GM03348 (cell line): ENCODE data around the gene CHRNA1.
A peak's percentile ranks its signal among the peaks of the same experiment; 100 is the strongest.
"Not testable (repeated sequence)": the region's sequence is repeated elsewhere in the genome, so short reads cannot be mapped to it uniquely, and the experiment has no call there.

Source experiments
- DNase-seq: peaks from one replicate; pipeline ENCODE4 v3.0.0; 2012; ENCODE audit warnings: low spot score

The CHRNA1 gene

GRCh38 chr2:174716785-174717184, 47.5 kb downstream of the CHRNA1 start:
- no peak for DNase-seq

- no peak for DNase-seq
Observed at GRCh38 chr2:174713686-174714085, 50.6 kb downstream of the CHRNA1 start.

DNA sequence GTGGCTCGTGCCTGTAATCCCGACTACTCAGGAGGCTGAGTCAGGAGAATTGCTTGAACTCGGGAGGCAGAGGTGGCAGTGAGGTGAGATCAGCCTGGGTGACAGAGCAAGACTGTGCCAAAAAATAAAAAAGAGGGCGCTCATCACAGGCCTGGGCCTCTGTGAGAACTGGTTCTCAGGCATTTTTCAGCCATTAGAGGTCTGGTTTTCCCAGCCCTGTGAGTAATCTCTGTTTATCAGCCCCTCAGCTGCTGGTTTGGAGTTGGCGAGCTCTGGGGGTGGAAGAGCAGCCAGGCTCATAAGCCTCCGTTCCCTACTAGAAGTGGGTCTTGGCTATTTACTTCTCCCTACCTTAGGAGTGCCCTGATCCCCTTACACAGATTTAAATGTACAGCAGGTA, 53.1 kb downstream of the CHRNA1 start:
- no peak for DNase-seq

DNA sequence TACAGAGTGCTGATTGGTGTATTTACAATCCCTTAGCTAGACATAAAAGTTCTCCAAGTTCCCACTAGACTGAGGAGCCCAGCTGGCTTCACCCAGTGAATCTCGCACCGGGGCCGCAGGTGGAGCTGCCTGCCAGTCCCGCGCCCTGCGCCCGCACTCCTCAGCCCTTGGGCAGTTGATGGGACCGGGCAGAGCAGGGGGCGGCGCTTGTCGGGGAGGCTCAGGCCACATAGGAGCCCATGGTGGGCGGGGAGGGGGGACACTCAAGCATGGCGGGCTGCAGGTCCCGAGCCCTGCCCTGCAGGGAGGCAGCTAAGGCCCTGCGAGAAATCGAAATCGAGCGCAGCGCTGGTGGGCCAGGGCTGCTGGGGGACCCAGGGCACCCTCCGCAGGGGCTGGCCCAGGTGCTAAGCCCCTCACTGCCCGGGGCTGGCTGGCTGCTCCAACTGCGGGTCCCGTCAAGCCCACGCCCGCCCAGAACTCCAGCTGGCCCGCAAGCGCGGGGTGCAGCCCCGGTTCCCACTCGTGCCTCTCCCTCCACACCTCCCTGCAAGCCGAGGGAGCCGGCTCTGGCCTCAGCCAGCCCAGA, 54.8 kb downstream of the CHRNA1 start:
- not testable (repeated sequence) for DNase-seq

DNA sequence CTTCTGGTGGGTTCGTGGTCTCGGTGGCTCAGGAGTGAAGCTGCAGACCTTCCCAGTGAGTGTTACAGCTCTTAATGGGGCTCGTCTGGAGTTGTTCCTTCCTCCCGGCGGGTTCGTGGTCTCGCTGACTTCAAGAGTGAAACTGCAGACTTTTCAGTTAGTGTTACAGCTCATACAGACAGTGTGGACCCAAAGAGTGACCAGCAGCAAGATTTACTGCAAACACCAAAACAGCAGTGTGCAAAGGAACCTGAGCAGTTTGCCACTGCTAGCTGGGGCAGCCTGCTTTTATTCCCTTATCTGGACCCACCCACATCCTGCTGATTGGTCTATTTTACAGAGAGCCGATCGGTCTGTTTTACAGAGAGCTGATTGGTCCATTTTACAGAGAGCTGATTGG, 55.6 kb downstream of the CHRNA1 start:
- DNase-seq, result no peak

DNA sequence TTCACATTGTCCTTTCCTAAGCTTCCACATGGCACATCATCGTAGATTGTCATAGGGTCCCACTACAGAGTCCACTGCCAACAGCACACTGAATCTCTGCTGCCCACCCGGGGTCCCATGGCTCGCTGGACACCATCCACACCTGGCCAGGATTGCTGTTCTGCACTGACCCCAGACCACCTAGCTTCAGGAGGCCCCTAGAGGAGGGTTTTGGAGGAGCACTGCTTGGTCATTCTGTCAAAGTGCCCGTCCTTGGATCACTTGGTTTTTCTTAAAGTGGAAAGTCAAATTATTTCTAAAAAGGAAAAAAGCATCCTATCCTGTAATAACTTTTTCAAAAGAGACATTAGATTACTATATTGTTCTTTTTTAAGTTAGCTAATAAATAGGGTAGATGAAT, 59.0 kb downstream of the CHRNA1 start:
- no peak for DNase-seq

GRCh38 chr2:174704642-174705041, 59.6 kb downstream of the CHRNA1 start:
- no peak for DNase-seq

- no peak for DNase-seq
Observed at GRCh38 chr2:174704061-174704460, 60.2 kb downstream of the CHRNA1 start.

GRCh38 chr2:174703430-174703829, 60.8 kb downstream of the CHRNA1 start:
- no peak for DNase-seq

DNA sequence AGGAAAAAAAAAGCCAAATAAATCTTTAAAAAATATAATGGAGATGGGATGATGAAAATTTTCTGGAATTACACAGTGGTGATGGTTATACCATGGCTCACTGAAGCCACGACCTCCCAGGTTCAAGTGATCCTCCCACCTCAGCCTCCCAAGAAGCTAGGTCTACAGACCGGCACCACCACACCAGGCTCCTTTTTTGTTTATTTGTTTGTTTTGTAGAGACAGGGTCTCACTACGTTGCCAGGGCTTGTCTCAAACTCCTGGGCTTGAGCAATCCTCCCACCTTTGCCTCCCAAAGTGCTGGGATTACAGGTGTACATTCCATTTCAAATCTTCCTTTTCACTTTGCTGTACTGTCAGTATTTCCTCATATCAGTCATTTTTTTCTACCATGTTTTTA, 61.7 kb downstream of the CHRNA1 start:
- no peak for DNase-seq

DNA sequence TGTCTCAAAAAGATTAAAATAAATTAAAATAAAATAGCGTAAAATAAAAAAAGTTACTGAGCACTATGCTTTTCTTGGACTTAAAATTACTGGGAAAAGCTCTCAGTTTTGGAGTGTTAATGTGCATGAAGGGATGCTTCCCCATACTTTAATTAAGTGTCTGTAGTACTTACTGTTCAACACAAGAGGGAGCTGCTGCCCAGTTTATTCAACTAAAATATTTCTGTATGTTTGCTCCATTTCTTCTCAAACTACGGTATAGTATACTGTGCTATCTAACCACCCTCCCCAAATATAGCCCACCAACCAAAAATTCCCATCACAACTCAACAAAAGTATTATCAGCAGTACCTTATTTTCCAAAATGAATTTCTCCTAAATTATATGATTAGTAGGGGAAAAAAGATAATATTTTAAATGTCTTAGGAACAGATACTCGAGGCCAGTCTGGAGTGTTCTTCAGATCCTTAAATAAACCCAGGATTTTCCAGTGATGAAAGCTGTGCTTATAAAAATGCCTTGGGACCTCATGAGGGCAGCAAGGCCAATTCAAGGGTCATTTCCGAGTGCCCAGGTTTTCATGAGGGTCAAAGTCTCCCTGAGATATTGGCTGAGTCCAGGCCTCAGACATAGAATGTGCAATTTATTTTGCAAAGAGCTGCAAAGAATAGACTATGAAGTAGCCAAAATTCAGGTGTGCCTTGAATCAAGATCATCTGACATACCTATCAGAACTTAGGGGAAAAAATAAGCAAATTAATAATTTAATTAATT, 64.1 kb downstream of the CHRNA1 start:
- peak; percentile 77 for DNase-seq
